WTC11 (cell line): ENCODE measurements around the gene SLC40A1. TPM values are rescaled to one million over a fixed set of nuclear protein-coding genes. Genes with fewer than 3 reads are reported as not detected.

Experiments
- ATAC-seq: fragments of 200-7000 bp; cut with Tn5 transposase; 2 replicates; pipeline ENCODE4 v1.10.0; 2021; ENCODE audit warnings: mild to moderate bottlenecking, moderate library complexity
- CTCF ChIA-PET: fragments of 300-600 bp; sonication (Branson Sonifier 250); formaldehyde crosslinking; loops from one replicate; lab custom pipeline; 2021; ENCODE audit warnings: antibody characterized with exemption; lab: Charles Lee
- POLR2A ChIA-PET: fragments of 350-600 bp; sonication (Branson Sonifier 250); formaldehyde crosslinking; loops from one replicate; lab custom pipeline; 2021; ENCODE audit warnings: antibody characterized with exemption; lab: Charles Lee
- DNase-seq: peaks from one replicate; pipeline ENCODE4 v3.0.0; 2021; ENCODE audit warnings: low spot score
- H3K27ac Mint-ChIP-seq: 2 replicates; pipeline ENCODE4 v1.8.0; 2021; ENCODE audit warnings: mixed read lengths
- H3K27me3 Mint-ChIP-seq: 2 replicates; pipeline ENCODE4 v1.8.0; 2021; ENCODE audit warnings: low read depth, mild to moderate bottlenecking, moderate library complexity, mixed read lengths
- H3K36me3 Mint-ChIP-seq: 2 replicates; pipeline ENCODE4 v1.8.0; 2021; ENCODE audit warnings: mixed read lengths
- H3K4me1 Mint-ChIP-seq: 2 replicates; pipeline ENCODE4 v1.8.0; 2022; ENCODE audit warnings: mixed read lengths
- H3K4me3 Mint-ChIP-seq: 2 replicates; pipeline ENCODE4 v1.8.0; 2021; ENCODE audit warnings: mild to moderate bottlenecking, moderate library complexity, mixed read lengths
- H3K9me3 Mint-ChIP-seq: 2 replicates; pipeline ENCODE4 v1.8.0; 2021; ENCODE audit warnings: mixed read lengths
- E2F1 ChIP-seq: sonication (generic); formaldehyde crosslinking; IDR thresholded peaks from 2 replicates; pipeline ENCODE4 v1.8.0; 2022; ENCODE audit warnings: mild to moderate bottlenecking, missing genetic modification reagents
- FOXK1 ChIP-seq: sonication (generic); formaldehyde crosslinking; IDR thresholded peaks from 2 replicates; pipeline ENCODE4 v1.8.0; 2022; ENCODE audit warnings: mild to moderate bottlenecking, moderate library complexity, missing genetic modification reagents
- FOXP1 ChIP-seq: sonication (generic); formaldehyde crosslinking; IDR thresholded peaks from 2 replicates; pipeline ENCODE4 v1.8.0; 2022; ENCODE audit warnings: missing genetic modification reagents, mild to moderate bottlenecking, moderate library complexity, borderline replicate concordance
- GTF2I ChIP-seq: fragments of 250-450 bp; sonication (Bioruptor Pico); conservative IDR thresholded peaks from 2 replicates; pipeline ENCODE4 v1.4.0; 2021; ENCODE audit warnings: mild to moderate bottlenecking
- MAX ChIP-seq: sonication (generic); formaldehyde crosslinking; IDR thresholded peaks from 2 replicates; pipeline ENCODE4 v1.8.0; 2022; ENCODE audit warnings: mild to moderate bottlenecking, missing genetic modification reagents
- NFE2L1 ChIP-seq: sonication (generic); formaldehyde crosslinking; IDR thresholded peaks from 2 replicates; pipeline ENCODE4 v1.8.1; 2023; ENCODE audit warnings: missing genetic modification reagents
- PRDM15 ChIP-seq: sonication (generic); formaldehyde crosslinking; IDR thresholded peaks from 2 replicates; pipeline ENCODE4 v1.8.0; 2022; ENCODE audit warnings: missing genetic modification reagents
- SOX15 ChIP-seq: fragments of 250-450 bp; sonication (Bioruptor Pico); IDR thresholded peaks from 2 replicates; pipeline ENCODE4 v1.9.0; 2021; ENCODE audit warnings: mild to moderate bottlenecking
- USF1 ChIP-seq: sonication (generic); formaldehyde crosslinking; IDR thresholded peaks from 2 replicates; pipeline ENCODE4 v1.8.0; 2022; ENCODE audit warnings: mild to moderate bottlenecking, missing genetic modification reagents
- USF2 ChIP-seq: sonication (generic); formaldehyde crosslinking; IDR thresholded peaks from 2 replicates; pipeline ENCODE4 v1.8.1; 2023; ENCODE audit warnings: mild to moderate bottlenecking, missing genetic modification reagents, moderate library complexity
- ZNF263 ChIP-seq: sonication (generic); formaldehyde crosslinking; IDR thresholded peaks from 2 replicates; pipeline ENCODE4 v1.8.1; 2022; ENCODE audit warnings: low read depth, mild to moderate bottlenecking, moderate library complexity, missing genetic modification reagents
- ZNF423 ChIP-seq: fragments of 250-450 bp; sonication (Bioruptor Pico); IDR thresholded peaks from 2 replicates; pipeline ENCODE4 v2.1.2; 2022; ENCODE audit warnings: mild to moderate bottlenecking, moderate library complexity
- ZNF425 ChIP-seq: fragments of 250-450 bp; sonication (Bioruptor Pico); conservative IDR thresholded peaks from 2 replicates; pipeline ENCODE4 v1.9.0; 2021; ENCODE audit warnings: mild to moderate bottlenecking
- ZNF512 ChIP-seq: sonication (generic); formaldehyde crosslinking; IDR thresholded peaks from 2 replicates; pipeline ENCODE4 v1.8.1; 2022; ENCODE audit warnings: missing genetic modification reagents, borderline replicate concordance
- total RNA-seq: library from RNA; stranded (reverse); gene quantifications from 3 replicates; pipeline ENCODE4 v1.2.3, GENCODE V29; 2021

SLC40A1 gene
- total RNA-seq, 1 experiment from 2014 or later, result 0.57 TPM

- POLR2A ChIA-PET, result no interaction called here
- TF ChIP-seq ZNF512 (no peak), ZNF423 (CRISPR knock-in tag) (no peak), FOXK1 (CRISPR knock-in tag) (no peak), NFE2L1 (CRISPR knock-in tag) (no peak), ZNF425 (CRISPR knock-in tag) (no peak), MAX (CRISPR knock-in tag) (no peak), ZNF263 (CRISPR knock-in tag) (no peak), GTF2I (CRISPR knock-in tag) (no peak), E2F1 (CRISPR knock-in tag) (no peak), USF1 (CRISPR knock-in tag) (no peak)
- H3K4me1 Mint-ChIP-seq, result peaks cover 15% of the 10 kb centered on the region
- CTCF ChIA-PET, result no interaction called here
- no peaks in the 10 kb centered on the region for H3K9me3 Mint-ChIP-seq
- H3K27ac Mint-ChIP-seq, result no peak overlapping the region
- no peak overlapping the region for H3K4me3 Mint-ChIP-seq
- no peaks in the 10 kb centered on the region for H3K27me3 Mint-ChIP-seq
- no peak for ATAC-seq
- H3K36me3 Mint-ChIP-seq, result no peaks in the 10 kb centered on the region
- no peak for DNase-seq
Measured at GRCh38 chr2:189556526-189556925, 24.1 kb downstream of the SLC40A1 start.

GRCh38 chr2:189555232-189555631 is 25.4 kb downstream of the SLC40A1 start:
- ChIA-PET CTCF (no interaction called here), POLR2A (no interaction called here)
- TF ChIP-seq FOXP1 (CRISPR knock-in tag) (no peak), USF2 (CRISPR knock-in tag) (no peak)
- no peak for ATAC-seq
- H3K27me3 Mint-ChIP-seq, result no peaks in the 10 kb centered on the region
- peaks cover 15% of the 10 kb centered on the region for H3K4me1 Mint-ChIP-seq
- no peaks in the 10 kb centered on the region for H3K9me3 Mint-ChIP-seq
- DNase-seq, result no peak
- no peaks in the 10 kb centered on the region for H3K36me3 Mint-ChIP-seq
- H3K27ac Mint-ChIP-seq, result no peak overlapping the region
- H3K4me3 Mint-ChIP-seq, result no peak overlapping the region

- ChIA-PET POLR2A (no interaction called here), CTCF (no interaction called here)
- TF ChIP-seq SOX15 (CRISPR knock-in tag) (no peak), PRDM15 (CRISPR knock-in tag) (no peak)
- Mint-ChIP-seq H3K4me1 (peaks cover 14% of the 10 kb centered on the region), H3K36me3 (no peaks in the 10 kb centered on the region), H3K27ac (no peak overlapping the region), H3K27me3 (no peaks in the 10 kb centered on the region), H3K9me3 (no peaks in the 10 kb centered on the region), H3K4me3 (no peak overlapping the region)
- ATAC-seq (no peak), DNase-seq (no peak)
Measured at GRCh38 chr2:189553504-189554088, 27.0 kb downstream of the SLC40A1 start.
